ENCODE measurements around the gene DCTPP1. TPM values are rescaled to one million over a fixed set of nuclear protein-coding genes. Genes with fewer than 3 reads are reported as not detected.

DCTPP1 gene
- total and polyA plus RNA-seq, 2 donors (not counting 3 experiments of a cell fraction or from before 2014, with no cell fraction given), result 68.0 to 88.6 TPM

- dilution Hi-C loops (cut with MboI; ENCODE audit: extremely low pct_ligation_motif_present, low sequenced_read_pairs), result no loop called here
- no peak for FAIRE-seq
- ChIA-PET POLR2A (no interaction called here), CTCF (no interaction called here)
- Histone ChIP-seq H3K27ac (ENCODE audit: insufficient read depth, low read depth, low read length) (no peak overlapping the region), H2AFZ (ENCODE audit: low read depth, low read length) (no peak overlapping the region), H3K9ac (replicated peaks; ENCODE audit: extremely low read depth, insufficient read depth, low read length) (no peak overlapping the region), H3K4me2 (ENCODE audit: insufficient read depth, low read length) (no peak overlapping the region), H3K79me2 (ENCODE audit: control insufficient read depth, insufficient read depth, low read length) (no peaks in the 10 kb centered on the region), H3K4me1 (ENCODE audit: control insufficient read depth, extremely low read depth, insufficient read depth, low read length) (peaks cover 13% of the 10 kb centered on the region), H4K20me1 (replicated peaks; ENCODE audit: control insufficient read depth, extremely low read depth, insufficient read depth, low read length) (no peaks in the 10 kb centered on the region), H3K27me3 (ENCODE audit: control insufficient read depth in 2 of 2, insufficient read depth in 2 of 2, low read length in 2 of 2) (no peaks in the 10 kb centered on the region), H3K9me3 (replicated peaks; ENCODE audit: control insufficient read depth, insufficient read depth, low read length) (no peaks in the 10 kb centered on the region), H3K9me1 (replicated peaks; ENCODE audit: control insufficient read depth, extremely low read depth, insufficient read depth, low read length) (no peaks in the 10 kb centered on the region), H3K4me3 (replicated peaks in 1 of 3; ENCODE audit: insufficient read depth in 1 of 3, low read depth in 1 of 3, low read length in 3 of 3) (no peak overlapping the region), H3K36me3 (ENCODE audit: control insufficient read depth in 2 of 2, extremely low read depth in 1 of 2, insufficient read depth in 2 of 2, low read length in 2 of 2) (peaks cover 0 to 19% of the 10 kb centered on the region in 2 experiments)
- TF ChIP-seq MYC (IDR thresholded peaks at IDR 0.05; ENCODE audit: low read depth, low read length) (no peak), GATA2 (IDR thresholded peaks at IDR 0.05; ENCODE audit: insufficient read depth, insufficient read length, low read depth, low read length) (no peak), JUN (IDR thresholded peaks at IDR 0.05; ENCODE audit: borderline replicate concordance, insufficient read depth, insufficient read length, low read depth) (no peak), CTCF (IDR thresholded peaks at IDR 0.05; ENCODE audit: extremely low read depth in 1 of 2, insufficient read depth in 1 of 2, low read depth in 1 of 2, low read length in 2 of 2) (no peak), FOS (IDR thresholded peaks at IDR 0.05; ENCODE audit: borderline replicate concordance, insufficient read depth, low read length) (no peak), EZH2 (IDR thresholded peaks at IDR 0.05; ENCODE audit: borderline replicate concordance, low read depth, low read length, severe bottlenecking) (no peak), POLR2AphosphoS5 (IDR thresholded peaks at IDR 0.05; ENCODE audit: insufficient read depth, low read depth, low read length) (no peak), POLR2A (IDR thresholded peaks at IDR 0.05; ENCODE audit: low read depth, low read length) (no peak)
- TF ChIP-seq, protein P1, sequence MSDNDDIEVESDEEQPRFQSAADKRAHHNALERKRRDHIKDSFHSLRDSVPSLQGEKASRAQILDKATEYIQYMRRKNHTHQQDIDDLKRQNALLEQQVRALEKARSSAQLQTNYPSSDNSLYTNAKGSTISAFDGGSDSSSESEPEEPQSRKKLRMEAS (IDR thresholded peaks at IDR 0.05; ENCODE audit: insufficient read depth, insufficient read length), result no peak
- no peak for DNase-seq (ENCODE audit: low read depth, low spot score)
- BruUV-seq (replicated peaks), result no TSS peak
- intact Hi-C loops (cut with micrococcal nuclease), result loop anchor here (10.0 kb wide), 1 partner anchor 307 kb away; the partner anchor contains the start of genes TBX6 and YPEL3
Observed at GRCh38 chr16:30401768-30402425, 27.9 kb downstream of the DCTPP1 start.

Measured in endothelial cell of umbilical vein (primary cell).